GM18867 (cell line): ENCODE measurements around the gene CCL25.

Experiments
- ATAC-seq: cut with Tn5 transposase; IDR thresholded peaks from one replicate; pipeline ENCODE4 v1.9.1; 2021; ENCODE audit warnings: mild to moderate bottlenecking, moderate library complexity; ENCODE audit not compliant: unreplicated experiment

The CCL25 gene

GRCh38 chr19:8109455-8109854 lies 56.9 kb downstream of the CCL25 start:
- no peak for ATAC-seq

GRCh38 chr19:8109890-8110662 lies 57.5 kb downstream of the CCL25 start:
- no peak for ATAC-seq

GRCh38 chr19:8110931-8111330 lies 58.4 kb downstream of the CCL25 start:
- no peak for ATAC-seq

GRCh38 chr19:8111376-8111775 lies 58.8 kb downstream of the CCL25 start:
- no peak for ATAC-seq
